ENCODE measurements around the gene BGLAP. TPM values are rescaled to one million over a fixed set of nuclear protein-coding genes. Genes with fewer than 3 reads are reported as not detected.
A peak's percentile ranks its signal among the peaks of the same experiment; 100 is the strongest.

BGLAP gene
- total and polyA plus RNA-seq, 2 experiments from 2014 or later, result 0.17 to 0.64 TPM

DNA sequence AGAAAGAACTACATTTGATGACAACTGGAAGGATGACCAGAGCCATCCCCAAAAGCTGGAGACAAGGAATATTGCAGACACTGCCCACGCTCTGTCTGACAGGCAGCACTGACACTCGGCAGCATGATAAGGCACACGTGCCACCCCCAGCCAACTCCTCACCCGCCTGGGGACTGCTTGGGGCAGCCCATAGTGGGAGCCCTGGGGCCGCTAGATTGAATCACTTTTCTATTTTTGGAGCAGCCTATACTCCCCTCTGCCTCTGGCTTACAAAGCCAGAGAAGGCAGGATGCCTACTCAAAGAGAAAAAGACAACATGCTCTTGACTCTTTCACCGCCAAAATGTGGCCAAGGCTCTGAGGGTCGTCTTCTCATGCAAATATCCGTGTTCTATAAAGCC lies 39.3 kb downstream of the BGLAP start:
- Histone ChIP-seq H3K27ac (peak overlapping the region; percentile 94), H2AFZ (no peak overlapping the region), H3K4me2 (peak overlapping the region; percentile 89), H3K79me2 (peaks cover 49% of the 10 kb centered on the region), H3K9me2 (replicated peaks; ENCODE audit: insufficient read depth) (no peaks in the 10 kb centered on the region), H3K36me3 (replicated peaks; ENCODE audit: insufficient read depth, low read depth) (peaks cover 7% of the 10 kb centered on the region), H3K4me1 (ENCODE audit: insufficient read depth) (peaks cover 17% of the 10 kb centered on the region), H3K9me3 (ENCODE audit: low read depth) (no peaks in the 10 kb centered on the region), H3K27me3 (no peaks in the 10 kb centered on the region), H3K4me3 (peak overlapping the region; percentile 62), H4K20me1 (ENCODE audit: insufficient read depth, poor library complexity, severe bottlenecking) (peaks cover 21% of the 10 kb centered on the region)
- DNase-seq (ENCODE audit: low spot score), result peak; percentile 45
- TF ChIP-seq, protein P1, sequence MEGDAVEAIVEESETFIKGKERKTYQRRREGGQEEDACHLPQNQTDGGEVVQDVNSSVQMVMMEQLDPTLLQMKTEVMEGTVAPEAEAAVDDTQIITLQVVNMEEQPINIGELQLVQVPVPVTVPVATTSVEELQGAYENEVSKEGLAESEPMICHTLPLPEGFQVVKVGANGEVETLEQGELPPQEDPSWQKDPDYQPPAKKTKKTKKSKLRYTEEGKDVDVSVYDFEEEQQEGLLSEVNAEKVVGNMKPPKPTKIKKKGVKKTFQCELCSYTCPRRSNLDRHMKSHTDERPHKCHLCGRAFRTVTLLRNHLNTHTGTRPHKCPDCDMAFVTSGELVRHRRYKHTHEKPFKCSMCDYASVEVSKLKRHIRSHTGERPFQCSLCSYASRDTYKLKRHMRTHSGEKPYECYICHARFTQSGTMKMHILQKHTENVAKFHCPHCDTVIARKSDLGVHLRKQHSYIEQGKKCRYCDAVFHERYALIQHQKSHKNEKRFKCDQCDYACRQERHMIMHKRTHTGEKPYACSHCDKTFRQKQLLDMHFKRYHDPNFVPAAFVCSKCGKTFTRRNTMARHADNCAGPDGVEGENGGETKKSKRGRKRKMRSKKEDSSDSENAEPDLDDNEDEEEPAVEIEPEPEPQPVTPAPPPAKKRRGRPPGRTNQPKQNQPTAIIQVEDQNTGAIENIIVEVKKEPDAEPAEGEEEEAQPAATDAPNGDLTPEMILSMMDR (IDR thresholded peaks at IDR 0.05; ENCODE audit: poor library complexity), result no peak
- no peak for TF ChIP-seq EZH2 (IDR thresholded peaks at IDR 0.05; ENCODE audit: borderline replicate concordance)
- no peak for TF ChIP-seq EZH2phosphoT487 (IDR thresholded peaks at IDR 0.05; ENCODE audit: low read depth, severe bottlenecking, unreplicated experiment)
- 47% methylated on average over 8 of the region's 8 CpGs for WGBS (ENCODE audit: low lambda C conversion rate, missing lambda C conversion rate)

DNA sequence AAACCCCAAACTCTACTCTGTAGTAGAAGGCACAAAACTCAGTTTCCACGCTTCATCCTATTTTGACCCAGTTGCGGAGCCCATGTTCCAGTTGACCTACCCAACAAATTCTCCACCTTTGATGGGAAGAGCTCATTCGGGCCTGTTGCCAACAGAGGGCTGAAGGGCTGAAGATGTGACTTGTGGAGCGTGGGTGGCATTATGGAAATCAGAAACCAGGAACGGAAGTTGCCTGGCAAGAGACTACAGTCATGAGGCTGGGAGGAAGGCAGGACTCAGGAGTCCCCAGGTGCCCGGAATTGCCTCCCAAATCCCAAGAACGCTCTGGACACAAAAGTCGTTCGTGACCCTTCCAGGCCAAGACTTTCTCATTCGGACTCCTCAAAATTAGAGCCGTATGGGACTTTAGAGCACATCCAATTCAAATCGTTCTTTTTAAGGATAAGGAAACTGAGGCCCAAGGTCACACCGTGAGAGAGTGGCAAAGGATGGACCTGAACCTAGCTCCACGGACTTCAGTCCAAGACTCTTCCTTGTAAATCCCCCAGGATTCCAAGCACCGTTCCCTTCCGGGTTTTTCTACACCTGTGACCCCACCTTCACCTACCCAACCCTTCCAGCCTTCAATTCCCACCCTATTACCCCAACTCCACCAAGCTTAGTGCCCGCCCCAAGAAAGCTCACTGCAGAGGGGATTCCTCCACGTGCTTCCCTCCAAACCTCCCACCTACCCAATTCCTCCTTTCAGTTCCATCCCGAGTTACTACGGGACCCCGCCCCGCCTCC lies 39.9 kb downstream of the BGLAP start:
- Histone ChIP-seq H3K36me3 (replicated peaks; ENCODE audit: insufficient read depth, low read depth) (peaks cover 1% of the 10 kb centered on the region), H3K27ac (peak overlapping the region; percentile 94), H3K9me2 (replicated peaks; ENCODE audit: insufficient read depth) (no peaks in the 10 kb centered on the region), H4K20me1 (ENCODE audit: insufficient read depth, poor library complexity, severe bottlenecking) (peaks cover 21% of the 10 kb centered on the region), H3K79me2 (peaks cover 49% of the 10 kb centered on the region), H2AFZ (peak overlapping the region; percentile 75), H3K9me3 (ENCODE audit: low read depth) (no peaks in the 10 kb centered on the region), H3K4me1 (ENCODE audit: insufficient read depth) (peaks cover 17% of the 10 kb centered on the region), H3K4me3 (peak overlapping the region; percentile 62), H3K27me3 (no peaks in the 10 kb centered on the region), H3K4me2 (peak overlapping the region; percentile 89)
- peak; percentile 78 for DNase-seq (ENCODE audit: low spot score)
- WGBS (ENCODE audit: low lambda C conversion rate, missing lambda C conversion rate), result 19% methylated on average over 17 of the region's 22 CpGs
- TF ChIP-seq EZH2 (IDR thresholded peaks at IDR 0.05; ENCODE audit: borderline replicate concordance) (no peak), EZH2phosphoT487 (IDR thresholded peaks at IDR 0.05; ENCODE audit: low read depth, severe bottlenecking, unreplicated experiment) (no peak)
- TF ChIP-seq, protein P1 (IDR thresholded peaks at IDR 0.05; ENCODE audit: poor library complexity), result no peak

DNA sequence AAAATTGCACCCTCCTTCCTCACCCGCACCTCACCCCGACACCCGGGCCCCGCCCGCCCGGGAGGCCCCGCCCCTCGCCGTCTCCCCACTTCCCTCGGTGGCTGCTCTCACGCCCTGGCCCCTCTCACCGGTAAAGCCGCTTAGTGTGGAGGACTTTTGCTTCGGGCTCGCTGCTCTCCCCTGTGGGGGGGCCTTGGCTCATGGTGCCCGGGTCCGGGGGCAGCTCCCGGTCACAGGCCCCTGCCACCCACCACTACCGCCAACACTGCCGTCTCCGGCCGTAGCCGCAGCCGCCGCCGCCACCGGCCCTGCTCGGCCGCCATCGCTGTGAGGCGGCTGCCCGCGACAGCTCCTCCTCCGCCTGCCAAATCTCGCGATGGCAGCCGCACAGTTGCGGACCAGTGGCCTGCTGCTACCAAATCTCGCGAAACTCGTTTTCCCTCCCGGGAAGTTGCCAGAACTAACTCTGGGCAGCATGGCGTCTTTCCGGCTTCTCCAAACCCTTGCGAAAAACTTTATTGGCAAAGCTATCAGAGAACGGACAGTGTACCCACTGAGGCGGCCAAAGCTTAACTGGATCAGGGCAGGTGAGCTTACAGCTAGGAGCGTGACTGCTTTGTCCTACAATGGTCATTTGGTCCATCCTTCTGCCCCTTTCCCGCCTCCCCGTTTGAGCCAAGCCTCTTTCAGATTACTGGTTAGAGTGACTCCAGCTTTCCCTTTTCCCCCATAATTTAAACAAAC lies 40.7 kb downstream of the BGLAP start, which contains the start of gene SMG5:
TSS of gene SMG5 (minus strand) at position 347 of the 744 bp plus-strand sequence. CDS start at position 202, 145 bp downstream.
- Histone ChIP-seq H3K4me1 (ENCODE audit: insufficient read depth) (peaks cover 17% of the 10 kb centered on the region), H3K36me3 (replicated peaks; ENCODE audit: insufficient read depth, low read depth) (no peaks in the 10 kb centered on the region), H3K27ac (peak within 1 kb of the TSS; percentile 94), H3K4me2 (peak within 1 kb of the TSS; percentile 89), H3K27me3 (no peaks in the 10 kb centered on the region), H2AFZ (peak within 1 kb of the TSS; percentile 75), H3K79me2 (peaks cover 49% of the 10 kb centered on the region), H3K4me3 (peak within 1 kb of the TSS; percentile 62), H3K9me2 (replicated peaks; ENCODE audit: insufficient read depth) (no peaks in the 10 kb centered on the region), H3K9me3 (ENCODE audit: low read depth) (no peaks in the 10 kb centered on the region), H4K20me1 (ENCODE audit: insufficient read depth, poor library complexity, severe bottlenecking) (peaks cover 21% of the 10 kb centered on the region)
- DNase-seq (ENCODE audit: low spot score), result peak; percentile 99
- under 1% methylated on average over 48 of the region's 50 CpGs for WGBS (ENCODE audit: low lambda C conversion rate, missing lambda C conversion rate)
- TF ChIP-seq EZH2phosphoT487 (IDR thresholded peaks at IDR 0.05; ENCODE audit: low read depth, severe bottlenecking, unreplicated experiment) (no peak), EZH2 (IDR thresholded peaks at IDR 0.05; ENCODE audit: borderline replicate concordance) (no peak)
- TF ChIP-seq, protein P1 (IDR thresholded peaks at IDR 0.05; ENCODE audit: poor library complexity), result no peak

All from hepatocyte (in vitro differentiated cells).